HFFc6 (cell line): ENCODE results near the gene NPTX2. TPM values are rescaled to one million over a fixed set of nuclear protein-coding genes. Genes with fewer than 3 reads are reported as not detected.

Experiments
- DNase-seq: peaks from one replicate; pipeline ENCODE4 v3.0.0-alpha.2; 2018
- H3K27ac Mint-ChIP-seq: 2 replicates; pipeline ENCODE4 v1.8.0; 2020; ENCODE audit warnings: mild to moderate bottlenecking, mixed read lengths
- H3K27me3 Mint-ChIP-seq: 2 replicates; pipeline ENCODE4 v1.8.0; 2021; ENCODE audit warnings: mild to moderate bottlenecking, moderate library complexity, mixed read lengths; ENCODE audit not compliant: insufficient read depth
- H3K36me3 Mint-ChIP-seq: 2 replicates; pipeline ENCODE4 v1.8.0; 2021; ENCODE audit warnings: low read depth, mixed read lengths
- H3K4me1 Mint-ChIP-seq: 2 replicates; pipeline ENCODE4 v1.8.0; 2020; ENCODE audit warnings: low read depth, mixed read lengths
- H3K4me3 Mint-ChIP-seq: 2 replicates; pipeline ENCODE4 v1.8.0; 2020; ENCODE audit warnings: mild to moderate bottlenecking, moderate library complexity, mixed read lengths
- H3K9me3 Mint-ChIP-seq: 2 replicates; pipeline ENCODE4 v1.8.0; 2020; ENCODE audit warnings: mild to moderate bottlenecking, mixed read lengths
- CTCF ChIP-seq: fragments of 200-600 bp; sonication (generic); IDR thresholded peaks from 2 replicates; pipeline ENCODE4 v1.5.0; 2021; ENCODE audit warnings: antibody characterized with exemption, mild to moderate bottlenecking
- total RNA-seq, 6 experiments: library from RNA; stranded (reverse); fragmentation: NEBNext Ultra II Directional; extraction: Animal tissue kit (Norgen Biotek cat#: 25700); gene quantifications; 2 replicates in 1 of 6; 3 replicates in 5 of 6; pipeline ENCODE4 v1.2.3, GENCODE V29; 2021

NPTX2 gene
- total RNA-seq, 6 experiments from 2014 or later, result not detected

GRCh38 chr7:98594348-98594747, 22.7 kb upstream of the NPTX2 start:
- DNase-seq, result no peak
- Mint-ChIP-seq H3K27me3 (peaks cover 4% of the 10 kb centered on the region), H3K9me3 (peaks cover 4% of the 10 kb centered on the region; the same call in 1 of the 2 replicates), H3K27ac (no peak overlapping the region), H3K4me1 (no peaks in the 10 kb centered on the region), H3K4me3 (no peak overlapping the region), H3K36me3 (no peaks in the 10 kb centered on the region)
- TF ChIP-seq CTCF, result no peak

DNA sequence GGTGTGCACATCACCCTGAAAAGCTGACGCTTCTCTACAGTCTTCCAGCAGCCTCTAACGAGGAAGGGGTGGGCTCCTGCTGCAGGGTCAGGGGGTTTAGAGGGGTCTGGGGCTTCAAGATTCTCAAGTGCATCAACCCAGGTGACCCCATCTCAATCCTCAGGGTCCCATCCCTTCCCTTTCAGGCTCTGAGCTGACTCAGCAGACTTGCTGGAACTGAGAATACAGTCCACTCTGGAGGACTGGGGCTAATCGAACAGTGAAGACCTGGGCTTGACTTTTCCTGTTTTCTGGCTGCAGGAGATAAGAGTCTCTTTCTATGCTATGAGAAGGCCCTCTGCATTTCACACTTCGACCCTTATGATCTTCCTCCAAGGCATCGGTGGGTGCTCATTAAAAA, 22.3 kb upstream of the NPTX2 start:
- no peak overlapping the region for H3K27ac Mint-ChIP-seq

DNA sequence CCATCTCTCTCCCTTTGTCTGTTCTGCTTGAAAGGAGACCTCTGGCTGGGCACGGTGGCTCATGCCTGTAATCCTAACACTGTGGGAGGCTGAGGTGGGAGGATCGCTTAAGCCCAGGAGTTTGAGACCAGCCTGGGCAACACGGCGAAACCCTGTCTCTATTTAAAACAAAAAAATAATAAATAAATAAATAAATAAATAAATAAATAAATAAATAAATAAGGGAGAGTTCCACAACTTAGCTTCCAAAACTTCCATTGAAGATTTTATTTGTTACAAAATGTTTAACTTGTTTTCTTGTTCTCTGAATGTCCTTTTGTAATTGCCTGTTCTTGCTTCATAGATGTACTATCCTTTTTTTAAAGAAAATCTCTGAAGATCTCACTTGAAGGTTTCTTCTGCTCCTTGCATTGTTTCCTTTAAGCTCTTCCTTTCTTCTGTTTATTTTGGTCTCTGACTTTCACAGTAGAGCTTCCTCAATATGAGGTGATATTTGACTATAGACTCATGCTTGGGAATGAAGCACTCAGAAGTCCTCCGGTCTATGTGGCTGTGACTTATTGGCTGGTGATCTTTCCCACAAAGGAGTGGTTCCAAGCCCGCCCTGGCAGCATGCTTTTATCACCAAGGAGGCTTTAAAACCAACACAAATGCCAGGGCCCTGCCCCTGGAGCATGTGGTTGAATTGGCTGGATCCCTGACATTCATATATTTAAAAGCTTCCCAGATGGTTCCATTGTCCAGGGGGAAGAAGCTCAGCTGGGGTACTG, 18.1 kb upstream of the NPTX2 start:
- no peaks in the 10 kb centered on the region for H3K4me1 Mint-ChIP-seq
- no peak overlapping the region for H3K4me3 Mint-ChIP-seq
- no peaks in the 10 kb centered on the region for H3K36me3 Mint-ChIP-seq
- DNase-seq, result no peak
- no peak overlapping the region for H3K27ac Mint-ChIP-seq
- peaks cover 2% of the 10 kb centered on the region; the same call in 1 of the 2 replicates for H3K27me3 Mint-ChIP-seq
- no peak for TF ChIP-seq CTCF
- H3K9me3 Mint-ChIP-seq, result no peaks in the 10 kb centered on the region

More for the DNA sequence above, 22.3 kb upstream of the NPTX2 start:
- Mint-ChIP-seq H3K4me3 (no peak overlapping the region), H3K9me3 (peaks cover 4% of the 10 kb centered on the region; the same call in 1 of the 2 replicates), H3K27me3 (peaks cover 4% of the 10 kb centered on the region), H3K4me1 (no peaks in the 10 kb centered on the region), H3K36me3 (no peaks in the 10 kb centered on the region)
- no peak for DNase-seq
- TF ChIP-seq CTCF, result no peak

DNA sequence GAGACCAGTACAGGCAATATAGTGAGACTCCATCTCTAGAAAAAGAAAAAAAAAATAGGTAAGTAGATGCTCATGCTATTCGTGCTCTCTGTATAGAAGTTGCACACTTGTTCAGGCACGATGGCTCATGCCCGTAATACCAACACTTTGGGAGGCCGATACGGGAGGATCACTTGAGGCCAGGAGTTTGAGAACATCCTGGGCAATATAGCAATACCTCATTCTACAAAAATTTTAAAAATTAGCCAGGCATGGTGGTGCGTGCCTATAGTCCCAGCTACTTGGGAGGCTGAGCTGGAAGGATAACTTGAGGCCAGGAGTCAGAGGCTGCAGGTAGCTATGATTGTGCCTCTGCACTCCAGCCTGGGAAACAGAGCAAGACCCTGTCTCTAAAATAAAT, 17.2 kb upstream of the NPTX2 start:
- H3K27me3 Mint-ChIP-seq, result peaks cover 2% of the 10 kb centered on the region; the same call in 1 of the 2 replicates
- H3K4me3 Mint-ChIP-seq, result no peak overlapping the region
- no peak for DNase-seq
- TF ChIP-seq CTCF, result no peak
- H3K9me3 Mint-ChIP-seq, result no peaks in the 10 kb centered on the region
- no peak overlapping the region for H3K27ac Mint-ChIP-seq
- no peaks in the 10 kb centered on the region for H3K4me1 Mint-ChIP-seq
- no peaks in the 10 kb centered on the region for H3K36me3 Mint-ChIP-seq

- Mint-ChIP-seq H3K27ac (no peak overlapping the region), H3K36me3 (no peaks in the 10 kb centered on the region), H3K4me1 (no peaks in the 10 kb centered on the region), H3K9me3 (no peaks in the 10 kb centered on the region), H3K4me3 (no peak overlapping the region), H3K27me3 (peaks cover 2% of the 10 kb centered on the region; the same call in 1 of the 2 replicates)
- no peak for DNase-seq
- no peak for TF ChIP-seq CTCF
Observed at GRCh38 chr7:98602755-98603398, 14.2 kb upstream of the NPTX2 start.
